ENCODE results near the gene ZDHHC11B. TPM values are rescaled to one million over a fixed set of nuclear protein-coding genes. Genes with fewer than 3 reads are reported as not detected.

ZDHHC11B gene
- total and polyA plus RNA-seq, 2 of the 13 experiments (the other 11 are each of a cell fraction or from before 2014, with no cell fraction given): 0.11 to 0.12 TPM

GRCh38 chr5:756865-757345 lies 27.6 kb downstream of the ZDHHC11B start (continued):
- TF ChIP-seq USF2 (IDR thresholded peaks at IDR 0.05; ENCODE audit: low read depth, low read length) (no peak; the same call in 1 of the 2 replicates), USF2 (CRISPR knock-in tag; IDR thresholded peaks at IDR 0.05; ENCODE audit: borderline replicate concordance) (no peak), SP5 (CRISPR knock-in tag; IDR thresholded peaks at IDR 0.05; ENCODE audit: borderline replicate concordance, low read depth) (peak; percentile 14; the same call in 1 of the 2 replicates), GTF3A (CRISPR knock-in tag; conservative IDR thresholded peaks at IDR 0.05) (no peak), TFE3 (CRISPR knock-in tag; IDR thresholded peaks at IDR 0.05) (0 out of 2 replicates have a peak, but pooled peaks have one; percentile 39), CTCF (CRISPR knock-in tag; IDR thresholded peaks at IDR 0.05) (no peak), MXD1 (CRISPR knock-in tag; IDR thresholded peaks at IDR 0.05) (no peak), ZFY (CRISPR knock-in tag; IDR thresholded peaks at IDR 0.05) (no peak), RXRA (CRISPR knock-in tag; IDR thresholded peaks at IDR 0.05) (no peak), PCBP1 (IDR thresholded peaks at IDR 0.05; ENCODE audit: borderline replicate concordance, low read depth, low read length) (0 out of 2 replicates have a peak, but pooled peaks have one; percentile 5), BORCS8-MEF2B (CRISPR knock-in tag; IDR thresholded peaks at IDR 0.05) (no peak), SOX6 (IDR thresholded peaks at IDR 0.05) (no peak), SOX6 (CRISPR knock-in tag; IDR thresholded peaks at IDR 0.05) (no peak), ZBTB7A (CRISPR knock-in tag; IDR thresholded peaks at IDR 0.05) (no peak), ATF3 (CRISPR knock-in tag; IDR thresholded peaks at IDR 0.05) (no peak), ZHX2 (IDR thresholded peaks at IDR 0.05; ENCODE audit: low read depth) (no peak), ZHX2 (CRISPR knock-in tag; IDR thresholded peaks at IDR 0.05; ENCODE audit: borderline replicate concordance) (no peak), MAX (IDR thresholded peaks at IDR 0.05) (0 out of 2 replicates have a peak, but pooled peaks have one; percentile 14), POLR2A (IDR thresholded peaks at IDR 0.05; ENCODE audit: insufficient read depth in 1 of 2, low read depth in 2 of 2, low read length in 2 of 2) (peak in 1 of 2 experiments; percentile 60; a peak in 2 of 4 replicates)
